ENCODE data around the gene RSRC1.

Gene RSRC1

DNA sequence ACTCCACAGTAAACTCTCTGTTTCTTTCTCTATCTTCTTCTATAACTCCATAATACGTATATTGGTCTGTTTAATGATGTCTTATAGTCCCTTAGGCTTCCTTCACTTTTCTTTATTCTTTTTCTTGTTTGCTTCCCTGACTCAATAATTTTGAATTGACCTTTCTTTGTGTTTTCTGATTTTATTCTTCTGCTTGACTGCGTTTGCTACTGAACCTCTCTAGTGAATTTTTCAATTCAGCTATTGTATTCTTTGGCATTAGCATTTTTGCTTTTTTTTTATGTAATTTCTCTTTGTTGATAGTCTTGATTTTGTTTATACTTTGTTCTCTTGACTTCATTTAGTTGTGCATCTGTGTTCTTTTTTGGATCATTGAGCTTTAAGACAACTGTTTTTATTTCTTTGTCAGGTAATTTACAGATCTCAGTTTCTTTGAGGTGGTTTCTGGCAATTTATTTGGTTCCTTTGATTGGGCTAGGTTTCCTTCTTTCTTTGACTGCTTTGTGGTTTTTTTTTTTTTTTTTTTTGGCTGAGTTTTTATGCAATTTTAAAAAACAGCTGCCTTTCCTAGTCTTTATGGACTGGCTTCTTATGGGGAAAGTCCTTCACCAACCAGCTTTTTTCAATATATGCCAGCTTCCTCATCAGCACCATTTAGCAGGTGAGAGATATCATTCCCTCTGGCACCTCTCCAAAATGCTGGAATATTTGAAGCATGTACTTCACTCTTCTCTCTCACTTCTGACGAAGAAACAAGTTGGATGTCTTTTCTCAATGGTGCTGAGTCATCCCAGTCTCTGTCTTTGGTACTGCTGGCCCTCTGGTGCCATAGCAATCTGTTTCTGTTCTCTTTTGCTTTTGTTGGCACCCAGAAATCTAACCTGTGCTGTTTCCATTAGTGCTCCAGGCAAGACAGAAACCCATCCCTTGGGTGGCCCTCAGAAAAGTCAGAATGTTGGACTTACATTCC is 17.6 kb downstream of the RSRC1 start:
- Histone ChIP-seq H2BK15ac (ENCODE audit: low read length) (no peak overlapping the region), H3K14ac (ENCODE audit: low read length) (no peak overlapping the region), H3K18ac (ENCODE audit: low read length) (no peak overlapping the region), H4K91ac (ENCODE audit: low read depth, low read length, poor library complexity) (no peak overlapping the region), H3K36me3 (replicated peaks in 1 of 2; ENCODE audit: control insufficient read depth in 2 of 2, insufficient read depth in 2 of 2, low read length in 2 of 2) (peaks cover 4 to 64% of the 10 kb centered on the region in 2 donors), H2BK12ac (ENCODE audit: low read length) (no peak overlapping the region), H2AK5ac (ENCODE audit: low read depth, low read length) (no peak overlapping the region), H3K79me1 (ENCODE audit: low read depth, low read length) (no peaks in the 10 kb centered on the region), H3K4me1 (ENCODE audit: control insufficient read depth in 2 of 2, insufficient read depth in 1 of 2, low read depth in 1 of 2, low read length in 2 of 2) (no peaks in the 10 kb centered on the region), H3K9ac (ENCODE audit: low read depth, low read length, poor library complexity) (no peak overlapping the region), H4K8ac (ENCODE audit: low read depth, low read length) (no peak overlapping the region), H2BK120ac (ENCODE audit: low read depth, low read length) (no peak overlapping the region), H3K4me3 (ENCODE audit: low read length in 2 of 2) (no peak overlapping the region), H3K9me3 (replicated peaks in 1 of 2; ENCODE audit: control insufficient read depth in 2 of 2, insufficient read depth in 1 of 2, low read depth in 1 of 2, low read length in 2 of 2) (peaks cover 0 to 13% of the 10 kb centered on the region in 2 donors), H3K27ac (replicated peaks; ENCODE audit: low read length) (no peak overlapping the region), H3K4me2 (ENCODE audit: insufficient read depth, low read length, poor library complexity, severe bottlenecking) (no peak overlapping the region), H3K23ac (ENCODE audit: low read depth, low read length, poor library complexity) (no peak overlapping the region), H3K27me3 (ENCODE audit: control insufficient read depth in 3 of 3, insufficient read depth in 3 of 3, low read depth in 1 of 3, low read length in 3 of 3) (no peaks in the 10 kb centered on the region), H2AFZ (ENCODE audit: low read length) (no peak overlapping the region), H3K4ac (ENCODE audit: low read length) (no peak overlapping the region), H2BK5ac (ENCODE audit: low read length) (no peak overlapping the region)
- no peak for DNase-seq (ENCODE audit: low spot score)
- WGBS, 2 donors (ENCODE audit: extremely low coverage in 2 of 2, insufficient read length in 2 of 2, insufficient replicate concordance in 1 of 2): no CpG with 5 or more reads among the region's 3 CpGs

DNA sequence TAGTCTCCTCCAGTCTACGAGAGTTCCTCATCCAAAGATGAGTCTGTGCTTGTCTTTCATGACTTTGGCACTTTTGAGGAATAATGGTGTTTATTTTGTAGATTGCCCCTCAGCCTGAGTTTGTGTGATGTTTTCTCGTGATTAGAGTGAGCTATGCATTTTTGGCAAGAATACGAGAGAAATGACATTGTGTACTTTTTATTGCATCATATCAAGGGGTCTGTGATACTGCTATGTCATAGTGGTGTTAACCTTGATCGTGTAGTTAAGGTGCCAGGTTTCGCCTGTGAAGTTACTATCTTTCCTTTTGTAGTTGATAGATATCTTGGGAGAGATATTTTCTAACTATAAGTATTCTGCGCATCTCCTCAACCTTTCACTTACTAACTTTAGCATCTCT is 18.9 kb downstream of the RSRC1 start:
- Histone ChIP-seq H3K79me1 (ENCODE audit: low read depth, low read length) (no peaks in the 10 kb centered on the region), H2BK120ac (ENCODE audit: low read depth, low read length) (no peak overlapping the region), H3K18ac (ENCODE audit: low read length) (no peak overlapping the region), H4K91ac (ENCODE audit: low read depth, low read length, poor library complexity) (no peak overlapping the region), H3K4ac (ENCODE audit: low read length) (no peak overlapping the region), H4K8ac (ENCODE audit: low read depth, low read length) (no peak overlapping the region), H2AK5ac (ENCODE audit: low read depth, low read length) (no peak overlapping the region), H3K4me2 (ENCODE audit: insufficient read depth, low read length, poor library complexity, severe bottlenecking) (no peak overlapping the region), H3K27ac (replicated peaks; ENCODE audit: low read length) (no peak overlapping the region), H3K14ac (ENCODE audit: low read length) (no peak overlapping the region), H2BK15ac (ENCODE audit: low read length) (no peak overlapping the region), H3K27me3 (ENCODE audit: control insufficient read depth in 3 of 3, insufficient read depth in 3 of 3, low read depth in 1 of 3, low read length in 3 of 3) (no peaks in the 10 kb centered on the region), H3K9ac (ENCODE audit: low read depth, low read length, poor library complexity) (no peak overlapping the region), H2AFZ (ENCODE audit: low read length) (no peak overlapping the region), H3K9me3 (replicated peaks in 1 of 2; ENCODE audit: control insufficient read depth in 2 of 2, insufficient read depth in 1 of 2, low read depth in 1 of 2, low read length in 2 of 2) (peaks cover 0 to 13% of the 10 kb centered on the region in 2 donors), H3K36me3 (replicated peaks in 1 of 2; ENCODE audit: control insufficient read depth in 2 of 2, insufficient read depth in 2 of 2, low read length in 2 of 2) (peaks cover 4 to 56% of the 10 kb centered on the region in 2 donors), H3K23ac (ENCODE audit: low read depth, low read length, poor library complexity) (no peak overlapping the region), H3K4me1 (ENCODE audit: control insufficient read depth in 2 of 2, insufficient read depth in 1 of 2, low read depth in 1 of 2, low read length in 2 of 2) (no peaks in the 10 kb centered on the region), H2BK12ac (ENCODE audit: low read length) (no peak overlapping the region), H2BK5ac (ENCODE audit: low read length) (no peak overlapping the region), H3K4me3 (ENCODE audit: low read length in 2 of 2) (no peak overlapping the region)
- no CpG with 5 or more reads among the region's 6 CpGs for WGBS, 2 donors (ENCODE audit: extremely low coverage in 2 of 2, insufficient read length in 2 of 2, insufficient replicate concordance in 1 of 2)
- no peak for DNase-seq (ENCODE audit: low spot score)

DNA sequence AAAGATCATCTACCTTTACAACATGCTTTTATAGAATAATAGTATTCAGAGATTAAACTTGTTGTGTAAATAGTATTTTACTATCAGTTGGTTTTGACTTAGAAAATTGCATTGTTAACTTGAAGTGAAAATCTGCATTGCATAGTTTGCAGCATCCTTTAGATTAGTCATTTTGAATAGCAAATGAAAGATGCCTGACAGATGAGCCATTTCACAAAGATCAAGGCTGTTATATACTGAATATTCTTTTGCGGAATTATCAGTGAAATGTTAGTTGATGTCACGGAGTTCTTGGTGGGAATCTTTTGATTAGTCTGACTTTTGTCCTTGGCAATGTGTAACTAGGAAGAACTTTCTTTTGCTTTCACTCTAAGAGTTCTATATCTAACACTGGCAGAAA is 24.5 kb downstream of the RSRC1 start:
- no peak overlapping the region for H2AFZ ChIP-seq (ENCODE audit: low read length)
- H3K9ac ChIP-seq (ENCODE audit: low read depth, low read length, poor library complexity): no peak overlapping the region
- H2AK5ac ChIP-seq (ENCODE audit: low read depth, low read length): no peak overlapping the region
- no peak overlapping the region for H3K23ac ChIP-seq (ENCODE audit: low read depth, low read length, poor library complexity)
- H2BK5ac ChIP-seq (ENCODE audit: low read length): no peak overlapping the region
- no peak overlapping the region for H4K8ac ChIP-seq (ENCODE audit: low read depth, low read length)
- H2BK12ac ChIP-seq (ENCODE audit: low read length): no peak overlapping the region
- no peak overlapping the region for H3K4me2 ChIP-seq (ENCODE audit: insufficient read depth, low read length, poor library complexity, severe bottlenecking)
- H3K9me3 ChIP-seq (replicated peaks in 1 of 2; ENCODE audit: control insufficient read depth in 2 of 2, insufficient read depth in 1 of 2, low read depth in 1 of 2, low read length in 2 of 2): no peaks in the 10 kb centered on the region
- no peak for DNase-seq (ENCODE audit: low spot score)
- H3K18ac ChIP-seq (ENCODE audit: low read length): no peak overlapping the region
- H2BK15ac ChIP-seq (ENCODE audit: low read length): no peak overlapping the region
- no peaks in the 10 kb centered on the region for H3K27me3 ChIP-seq (ENCODE audit: control insufficient read depth in 3 of 3, insufficient read depth in 3 of 3, low read depth in 1 of 3, low read length in 3 of 3)
- H3K14ac ChIP-seq (ENCODE audit: low read length): no peak overlapping the region
- H2BK120ac ChIP-seq (ENCODE audit: low read depth, low read length): no peak overlapping the region
- H4K91ac ChIP-seq (ENCODE audit: low read depth, low read length, poor library complexity): no peak overlapping the region
- H3K36me3 ChIP-seq (replicated peaks in 1 of 2; ENCODE audit: control insufficient read depth in 2 of 2, insufficient read depth in 2 of 2, low read length in 2 of 2): peaks cover 0 to 16% of the 10 kb centered on the region in 2 donors
- no peak overlapping the region for H3K4ac ChIP-seq (ENCODE audit: low read length)
- no peak overlapping the region for H3K4me3 ChIP-seq (ENCODE audit: low read length in 2 of 2)
- no peaks in the 10 kb centered on the region for H3K4me1 ChIP-seq (ENCODE audit: control insufficient read depth in 2 of 2, insufficient read depth in 1 of 2, low read depth in 1 of 2, low read length in 2 of 2)
- no peaks in the 10 kb centered on the region for H3K79me1 ChIP-seq (ENCODE audit: low read depth, low read length)
- WGBS, 2 donors (ENCODE audit: extremely low coverage in 2 of 2, insufficient read length in 2 of 2, insufficient replicate concordance in 1 of 2): no CpG with 5 or more reads among the region's 2 CpGs
- no peak overlapping the region for H3K27ac ChIP-seq (replicated peaks; ENCODE audit: low read length)

DNA sequence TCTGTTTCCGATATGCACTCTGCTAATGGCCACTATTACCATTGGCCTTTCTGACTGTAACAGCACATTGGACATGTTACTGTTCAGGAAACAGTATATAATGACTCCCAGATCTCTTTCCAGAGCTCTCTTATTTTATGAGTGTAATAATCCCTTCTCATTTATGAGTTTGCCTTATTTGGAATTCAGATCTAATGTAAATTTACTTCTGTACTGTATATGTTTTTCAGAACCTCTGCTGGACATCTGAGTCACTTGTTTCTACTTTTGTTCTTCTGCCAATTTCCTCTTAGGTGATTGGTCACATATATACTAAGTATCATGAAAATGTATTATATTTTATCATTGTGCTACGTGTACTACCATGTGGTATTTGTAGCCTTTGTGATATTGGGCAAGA is 30.5 kb downstream of the RSRC1 start:
- WGBS, 2 donors (ENCODE audit: extremely low coverage in 2 of 2, insufficient read length in 2 of 2, insufficient replicate concordance in 1 of 2): no CpG with 5 or more reads among the region's 2 CpGs
- Histone ChIP-seq H3K79me1 (ENCODE audit: low read depth, low read length) (no peaks in the 10 kb centered on the region), H2BK15ac (ENCODE audit: low read length) (no peak overlapping the region), H3K4me2 (ENCODE audit: insufficient read depth, low read length, poor library complexity, severe bottlenecking) (no peak overlapping the region), H3K27me3 (ENCODE audit: control insufficient read depth in 3 of 3, insufficient read depth in 3 of 3, low read depth in 1 of 3, low read length in 3 of 3) (no peaks in the 10 kb centered on the region), H2AK5ac (ENCODE audit: low read depth, low read length) (no peak overlapping the region), H3K4ac (ENCODE audit: low read length) (no peak overlapping the region), H3K36me3 (replicated peaks in 1 of 2; ENCODE audit: control insufficient read depth in 2 of 2, insufficient read depth in 2 of 2, low read length in 2 of 2) (peaks cover 0 to 2% of the 10 kb centered on the region in 2 donors), H4K8ac (ENCODE audit: low read depth, low read length) (no peak overlapping the region), H3K27ac (replicated peaks; ENCODE audit: low read length) (no peak overlapping the region), H2BK5ac (ENCODE audit: low read length) (no peak overlapping the region), H4K91ac (ENCODE audit: low read depth, low read length, poor library complexity) (no peak overlapping the region), H2AFZ (ENCODE audit: low read length) (no peak overlapping the region), H3K18ac (ENCODE audit: low read length) (no peak overlapping the region), H2BK120ac (ENCODE audit: low read depth, low read length) (no peak overlapping the region), H3K14ac (ENCODE audit: low read length) (no peak overlapping the region), H3K4me1 (ENCODE audit: control insufficient read depth in 2 of 2, insufficient read depth in 1 of 2, low read depth in 1 of 2, low read length in 2 of 2) (no peaks in the 10 kb centered on the region), H3K23ac (ENCODE audit: low read depth, low read length, poor library complexity) (no peak overlapping the region), H3K9ac (ENCODE audit: low read depth, low read length, poor library complexity) (no peak overlapping the region), H2BK12ac (ENCODE audit: low read length) (no peak overlapping the region), H3K9me3 (replicated peaks in 1 of 2; ENCODE audit: control insufficient read depth in 2 of 2, insufficient read depth in 1 of 2, low read depth in 1 of 2, low read length in 2 of 2) (no peaks in the 10 kb centered on the region), H3K4me3 (ENCODE audit: low read length in 2 of 2) (no peak overlapping the region)
- DNase-seq (ENCODE audit: low spot score): no peak

Measured in neuronal stem cell (in vitro differentiated cells).